SK-N-SH treated with all-trans-retinoic acid at 6 μM for 48 hours (cell line): ENCODE data around the gene APMAP.

Experiments
- ATAC-seq: fragments of 200-7000 bp; cut with Tn5 transposase; 3 replicates; pipeline ENCODE4 v1.9.1; 2020; ENCODE audit warnings: mild to moderate bottlenecking, moderate library complexity
- ARNTL ChIP-seq: fragments of 450-650 bp; formaldehyde crosslinking; IDR thresholded peaks from 2 replicates; pipeline ENCODE4 v1.5.0; 2020; ENCODE audit warnings: low read depth, mild to moderate bottlenecking, moderate library complexity, borderline replicate concordance
- BACH2 ChIP-seq: fragments of 250-450 bp; sonication (Bioruptor Pico); IDR thresholded peaks from 2 replicates; pipeline ENCODE4 v1.9.0; 2021; ENCODE audit warnings: mild to moderate bottlenecking, borderline replicate concordance
- CSDC2 ChIP-seq: fragments of 250-450 bp; sonication (Bioruptor Pico); IDR thresholded peaks from 2 replicates; pipeline ENCODE4 v1.5.0; 2020; ENCODE audit warnings: mild to moderate bottlenecking, moderate library complexity
- ESRRG ChIP-seq: fragments of 250-450 bp; sonication (Bioruptor Pico); IDR thresholded peaks from 2 replicates; pipeline ENCODE4 v1.6.1; 2021; ENCODE audit warnings: mild to moderate bottlenecking
- GLIS3 ChIP-seq: fragments of 250-450 bp; sonication (Bioruptor Pico); IDR thresholded peaks from 2 replicates; pipeline ENCODE4 v1.5.0; 2020; ENCODE audit warnings: mild to moderate bottlenecking, moderate library complexity
- ISL1 ChIP-seq: fragments of 250-450 bp; sonication (Bioruptor Pico); IDR thresholded peaks from 2 replicates; pipeline ENCODE4 v2.1.2; 2022; ENCODE audit warnings: mild to moderate bottlenecking, moderate library complexity
- OSR1 ChIP-seq: fragments of 250-450 bp; sonication (Bioruptor Pico); IDR thresholded peaks from 2 replicates; pipeline ENCODE4 v1.8.0; 2022; ENCODE audit warnings: moderate library complexity, mild to moderate bottlenecking, inconsistent platforms
- PPARA ChIP-seq: fragments of 250-450 bp; sonication (Bioruptor Pico); IDR thresholded peaks from 2 replicates; pipeline ENCODE4 v1.5.0; 2020; ENCODE audit warnings: mild to moderate bottlenecking, borderline replicate concordance
- RARB ChIP-seq: fragments of 250-450 bp; sonication (Bioruptor Pico); IDR thresholded peaks from 2 replicates; pipeline ENCODE4 v1.8.0; 2021; ENCODE audit warnings: mild to moderate bottlenecking, moderate library complexity
- SNAI2 ChIP-seq: fragments of 250-450 bp; sonication (Bioruptor Pico); IDR thresholded peaks from 2 replicates; pipeline ENCODE4 v1.5.0; 2020; ENCODE audit warnings: mild to moderate bottlenecking, moderate library complexity
- TCF4 ChIP-seq: fragments of 250-450 bp; sonication (Bioruptor Pico); IDR thresholded peaks from 2 replicates; pipeline ENCODE4 v1.8.0; 2021; ENCODE audit warnings: mild to moderate bottlenecking, moderate library complexity, borderline replicate concordance
- TOX ChIP-seq: fragments of 250-450 bp; sonication (Bioruptor Pico); IDR thresholded peaks from 2 replicates; pipeline ENCODE4 v1.8.0; 2021; ENCODE audit warnings: mild to moderate bottlenecking, moderate library complexity, borderline replicate concordance
- ZC3H10 ChIP-seq: fragments of 250-450 bp; sonication (Bioruptor Pico); IDR thresholded peaks from 2 replicates; pipeline ENCODE4 v1.5.1; 2021; ENCODE audit warnings: mild to moderate bottlenecking, moderate library complexity
- ZFP3 ChIP-seq: fragments of 250-450 bp; sonication (Bioruptor Pico); IDR thresholded peaks from 2 replicates; pipeline ENCODE4 v1.5.0; 2020; ENCODE audit warnings: mild to moderate bottlenecking, moderate library complexity
- ZFP30 ChIP-seq: fragments of 450-650 bp; formaldehyde crosslinking; IDR thresholded peaks from 2 replicates; pipeline ENCODE4 v1.5.0; 2022; ENCODE audit warnings: mild to moderate bottlenecking, moderate library complexity
- ZNF565 ChIP-seq: fragments of 450-650 bp; formaldehyde crosslinking; conservative IDR thresholded peaks from 2 replicates; pipeline ENCODE4 v1.5.0; 2020; ENCODE audit warnings: low read depth, mild to moderate bottlenecking, moderate library complexity
- ZNF70 ChIP-seq: fragments of 450-650 bp; formaldehyde crosslinking; IDR thresholded peaks from 2 replicates; pipeline ENCODE4 v1.5.0; 2020; ENCODE audit warnings: mild to moderate bottlenecking, moderate library complexity
- ZNF8 ChIP-seq: fragments of 450-650 bp; formaldehyde crosslinking; IDR thresholded peaks from 2 replicates; pipeline ENCODE4 v1.5.0; 2020; ENCODE audit warnings: mild to moderate bottlenecking, moderate library complexity
- TF ChIP-seq, protein P1 (sequence below): fragments of 250-450 bp; sonication (Bioruptor Pico); IDR thresholded peaks from 2 replicates; pipeline ENCODE4 v1.5.0; 2020; ENCODE audit warnings: mild to moderate bottlenecking, moderate library complexity
- TF ChIP-seq, protein P2 (sequence below): fragments of 250-450 bp; sonication (Bioruptor Pico); IDR thresholded peaks from 2 replicates; pipeline ENCODE4 v1.8.0; 2021; ENCODE audit warnings: low read depth, mild to moderate bottlenecking, moderate library complexity, borderline replicate concordance
- TF ChIP-seq, protein P3 (sequence below): fragments of 250-450 bp; sonication (Bioruptor Pico); IDR thresholded peaks from 2 replicates; pipeline ENCODE4 v1.5.1; 2021; ENCODE audit warnings: mild to moderate bottlenecking, moderate library complexity
- TF ChIP-seq, protein P4 (sequence below): fragments of 250-450 bp; sonication (Bioruptor Pico); IDR thresholded peaks from 2 replicates; pipeline ENCODE4 v1.8.0; 2020; ENCODE audit warnings: mild to moderate bottlenecking, moderate library complexity, borderline replicate concordance

APMAP gene

DNA sequence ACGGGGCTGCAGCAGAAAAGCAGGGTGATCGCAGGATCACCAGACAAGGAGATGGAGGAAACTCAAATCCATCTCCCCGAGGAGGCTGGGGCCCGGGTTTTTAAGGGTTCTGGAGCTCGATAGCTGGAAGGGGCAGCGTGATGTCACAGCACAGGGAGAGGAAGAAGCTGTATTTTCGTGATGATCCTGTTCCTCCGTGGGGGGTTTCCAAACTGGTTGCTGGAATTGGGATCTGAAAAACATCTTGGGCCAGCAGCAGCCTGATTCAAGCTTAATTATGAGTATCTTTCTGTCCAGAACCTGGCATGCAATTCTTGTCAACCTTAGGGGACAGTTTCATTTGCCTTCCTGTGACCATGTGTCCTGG is 39.4 kb downstream of the APMAP start:
- ATAC-seq, result no peak

DNA sequence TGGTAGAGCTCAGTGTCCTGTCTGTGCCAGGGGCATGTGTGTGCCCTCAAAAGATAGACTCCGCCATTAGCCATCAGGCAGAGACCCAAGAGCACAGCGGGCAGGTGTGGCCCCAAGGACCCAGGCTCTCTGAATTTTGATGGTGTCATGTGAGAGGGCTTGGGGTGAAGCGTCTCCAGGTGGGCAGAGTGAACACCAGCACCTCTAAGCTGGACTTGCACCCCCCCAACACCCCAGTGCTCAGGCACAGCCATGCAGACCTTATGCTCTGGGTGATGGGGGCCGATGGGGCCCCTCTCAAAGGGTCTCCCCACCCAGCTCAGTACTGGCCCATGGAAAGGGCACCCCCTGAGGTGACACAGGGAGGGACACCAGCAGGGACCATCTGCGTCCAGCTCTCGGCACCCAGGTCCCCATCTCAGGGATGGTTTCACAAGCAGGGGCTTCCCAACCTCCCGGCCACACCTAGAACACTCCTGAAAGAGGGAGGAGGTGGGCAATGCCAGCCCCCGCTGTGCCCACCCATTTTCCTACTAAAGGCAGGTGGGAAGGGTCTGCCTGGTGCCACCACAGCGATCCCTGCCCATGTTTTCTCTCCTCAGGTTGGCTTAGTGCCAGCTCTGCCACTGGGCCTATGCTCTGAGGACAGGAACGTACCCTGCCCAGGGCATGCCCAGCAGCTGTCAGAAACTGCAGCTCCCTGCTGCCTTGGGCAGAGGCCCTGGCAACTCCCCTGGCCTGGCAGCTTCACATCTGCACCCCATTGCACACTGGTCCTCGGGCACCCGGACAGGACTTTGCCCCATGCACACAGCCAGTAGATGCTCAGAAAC is 40.0 kb downstream of the APMAP start:
- ATAC-seq, result no peak; the same call in 2 of the 3 replicates
- TF ChIP-seq, protein P1, sequence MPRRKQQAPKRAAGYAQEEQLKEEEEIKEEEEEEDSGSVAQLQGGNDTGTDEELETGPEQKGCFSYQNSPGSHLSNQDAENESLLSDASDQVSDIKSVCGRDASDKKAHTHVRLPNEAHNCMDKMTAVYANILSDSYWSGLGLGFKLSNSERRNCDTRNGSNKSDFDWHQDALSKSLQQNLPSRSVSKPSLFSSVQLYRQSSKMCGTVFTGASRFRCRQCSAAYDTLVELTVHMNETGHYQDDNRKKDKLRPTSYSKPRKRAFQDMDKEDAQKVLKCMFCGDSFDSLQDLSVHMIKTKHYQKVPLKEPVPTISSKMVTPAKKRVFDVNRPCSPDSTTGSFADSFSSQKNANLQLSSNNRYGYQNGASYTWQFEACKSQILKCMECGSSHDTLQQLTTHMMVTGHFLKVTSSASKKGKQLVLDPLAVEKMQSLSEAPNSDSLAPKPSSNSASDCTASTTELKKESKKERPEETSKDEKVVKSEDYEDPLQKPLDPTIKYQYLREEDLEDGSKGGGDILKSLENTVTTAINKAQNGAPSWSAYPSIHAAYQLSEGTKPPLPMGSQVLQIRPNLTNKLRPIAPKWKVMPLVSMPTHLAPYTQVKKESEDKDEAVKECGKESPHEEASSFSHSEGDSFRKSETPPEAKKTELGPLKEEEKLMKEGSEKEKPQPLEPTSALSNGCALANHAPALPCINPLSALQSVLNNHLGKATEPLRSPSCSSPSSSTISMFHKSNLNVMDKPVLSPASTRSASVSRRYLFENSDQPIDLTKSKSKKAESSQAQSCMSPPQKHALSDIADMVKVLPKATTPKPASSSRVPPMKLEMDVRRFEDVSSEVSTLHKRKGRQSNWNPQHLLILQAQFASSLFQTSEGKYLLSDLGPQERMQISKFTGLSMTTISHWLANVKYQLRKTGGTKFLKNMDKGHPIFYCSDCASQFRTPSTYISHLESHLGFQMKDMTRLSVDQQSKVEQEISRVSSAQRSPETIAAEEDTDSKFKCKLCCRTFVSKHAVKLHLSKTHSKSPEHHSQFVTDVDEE (CRISPR knock-in tag), result no peak
- TF ChIP-seq ESRRG, result no peak

More for the DNA sequence above, 39.4 kb downstream of the APMAP start:
- TF ChIP-seq ZFP3 (no peak), ZNF70 (CRISPR knock-in tag) (no peak), OSR1 (CRISPR knock-in tag) (no peak), PPARA (CRISPR knock-in tag) (no peak), RARB (CRISPR knock-in tag) (no peak), TOX (CRISPR knock-in tag) (no peak), SNAI2 (no peak), ESRRG (no peak), ZFP30 (CRISPR knock-in tag) (no peak), ARNTL (CRISPR knock-in tag) (no peak), ZNF565 (CRISPR knock-in tag) (no peak), ISL1 (CRISPR knock-in tag) (no peak), CSDC2 (CRISPR knock-in tag) (no peak), ZNF8 (no peak), BACH2 (no peak), GLIS3 (CRISPR knock-in tag) (no peak), TCF4 (CRISPR knock-in tag) (no peak)
- TF ChIP-seq, protein P2, sequence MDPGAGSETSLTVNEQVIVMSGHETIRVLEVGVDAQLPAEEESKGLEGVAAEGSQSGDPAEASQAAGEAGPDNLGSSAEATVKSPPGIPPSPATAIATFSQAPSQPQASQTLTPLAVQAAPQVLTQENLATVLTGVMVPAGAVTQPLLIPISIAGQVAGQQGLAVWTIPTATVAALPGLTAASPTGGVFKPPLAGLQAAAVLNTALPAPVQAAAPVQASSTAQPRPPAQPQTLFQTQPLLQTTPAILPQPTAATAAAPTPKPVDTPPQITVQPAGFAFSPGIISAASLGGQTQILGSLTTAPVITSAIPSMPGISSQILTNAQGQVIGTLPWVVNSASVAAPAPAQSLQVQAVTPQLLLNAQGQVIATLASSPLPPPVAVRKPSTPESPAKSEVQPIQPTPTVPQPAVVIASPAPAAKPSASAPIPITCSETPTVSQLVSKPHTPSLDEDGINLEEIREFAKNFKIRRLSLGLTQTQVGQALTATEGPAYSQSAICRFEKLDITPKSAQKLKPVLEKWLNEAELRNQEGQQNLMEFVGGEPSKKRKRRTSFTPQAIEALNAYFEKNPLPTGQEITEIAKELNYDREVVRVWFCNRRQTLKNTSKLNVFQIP (CRISPR knock-in tag), result no peak
- TF ChIP-seq, protein P3, sequence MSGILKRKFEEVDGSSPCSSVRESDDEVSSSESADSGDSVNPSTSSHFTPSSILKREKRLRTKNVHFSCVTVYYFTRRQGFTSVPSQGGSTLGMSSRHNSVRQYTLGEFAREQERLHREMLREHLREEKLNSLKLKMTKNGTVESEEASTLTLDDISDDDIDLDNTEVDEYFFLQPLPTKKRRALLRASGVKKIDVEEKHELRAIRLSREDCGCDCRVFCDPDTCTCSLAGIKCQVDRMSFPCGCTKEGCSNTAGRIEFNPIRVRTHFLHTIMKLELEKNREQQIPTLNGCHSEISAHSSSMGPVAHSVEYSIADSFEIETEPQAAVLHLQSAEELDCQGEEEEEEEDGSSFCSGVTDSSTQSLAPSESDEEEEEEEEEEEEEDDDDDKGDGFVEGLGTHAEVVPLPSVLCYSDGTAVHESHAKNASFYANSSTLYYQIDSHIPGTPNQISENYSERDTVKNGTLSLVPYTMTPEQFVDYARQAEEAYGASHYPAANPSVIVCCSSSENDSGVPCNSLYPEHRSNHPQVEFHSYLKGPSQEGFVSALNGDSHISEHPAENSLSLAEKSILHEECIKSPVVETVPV (CRISPR knock-in tag), result no peak
- TF ChIP-seq, protein P4, sequence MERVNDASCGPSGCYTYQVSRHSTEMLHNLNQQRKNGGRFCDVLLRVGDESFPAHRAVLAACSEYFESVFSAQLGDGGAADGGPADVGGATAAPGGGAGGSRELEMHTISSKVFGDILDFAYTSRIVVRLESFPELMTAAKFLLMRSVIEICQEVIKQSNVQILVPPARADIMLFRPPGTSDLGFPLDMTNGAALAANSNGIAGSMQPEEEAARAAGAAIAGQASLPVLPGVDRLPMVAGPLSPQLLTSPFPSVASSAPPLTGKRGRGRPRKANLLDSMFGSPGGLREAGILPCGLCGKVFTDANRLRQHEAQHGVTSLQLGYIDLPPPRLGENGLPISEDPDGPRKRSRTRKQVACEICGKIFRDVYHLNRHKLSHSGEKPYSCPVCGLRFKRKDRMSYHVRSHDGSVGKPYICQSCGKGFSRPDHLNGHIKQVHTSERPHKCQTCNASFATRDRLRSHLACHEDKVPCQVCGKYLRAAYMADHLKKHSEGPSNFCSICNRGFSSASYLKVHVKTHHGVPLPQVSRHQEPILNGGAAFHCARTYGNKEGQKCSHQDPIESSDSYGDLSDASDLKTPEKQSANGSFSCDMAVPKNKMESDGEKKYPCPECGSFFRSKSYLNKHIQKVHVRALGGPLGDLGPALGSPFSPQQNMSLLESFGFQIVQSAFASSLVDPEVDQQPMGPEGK (CRISPR knock-in tag), result no peak
- TF ChIP-seq, all 23 proteins: peak for 0

DNA sequence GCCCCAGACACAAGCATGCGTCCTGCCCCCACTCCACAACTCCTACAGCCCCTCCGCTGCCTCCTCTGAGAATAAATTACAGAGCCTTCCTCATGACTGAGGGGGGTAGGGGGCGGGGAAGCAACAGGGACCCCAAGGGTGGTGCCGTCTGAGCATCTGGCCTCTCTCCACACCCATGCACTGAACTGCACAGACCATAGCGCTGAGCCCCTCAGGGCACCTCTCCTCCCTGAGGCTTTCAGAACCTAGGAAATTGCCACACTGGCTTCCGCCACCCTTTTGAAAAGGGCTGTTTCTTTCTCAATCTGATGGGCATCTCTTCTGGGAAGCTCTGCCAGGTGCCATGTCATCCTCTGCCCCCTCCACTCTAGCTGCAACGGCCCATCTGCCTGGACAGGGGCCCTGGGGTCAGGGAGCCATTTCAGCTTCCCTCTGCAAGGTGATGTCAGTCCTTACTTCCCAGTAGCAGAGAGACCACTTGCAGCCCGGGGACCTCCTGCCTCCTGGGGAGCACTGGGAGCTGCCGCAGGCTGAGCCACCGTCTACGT is 40.9 kb downstream of the APMAP start:
- no peak for ATAC-seq
- TF ChIP-seq, protein P3 (CRISPR knock-in tag), result no peak
- no peak for TF ChIP-seq ZFP3
- no peak for TF ChIP-seq ESRRG
- no peak for TF ChIP-seq ARNTL (CRISPR knock-in tag)
- no peak for TF ChIP-seq OSR1 (CRISPR knock-in tag)
- TF ChIP-seq ZNF8, result no peak
- TF ChIP-seq, protein P2 (CRISPR knock-in tag), result no peak
- no peak for TF ChIP-seq TCF4 (CRISPR knock-in tag)
- TF ChIP-seq ISL1 (CRISPR knock-in tag), result no peak
- no peak for TF ChIP-seq ZNF70 (CRISPR knock-in tag)
- no peak for TF ChIP-seq ZC3H10 (CRISPR knock-in tag)
- no peak for TF ChIP-seq PPARA (CRISPR knock-in tag)
- TF ChIP-seq, protein P4 (CRISPR knock-in tag), result no peak
- no peak for TF ChIP-seq TOX (CRISPR knock-in tag)
